A549 treated with GW870086 at 1 μM for 4 hours (cell line): ENCODE results near the gene C22orf39. TPM values are rescaled to one million over a fixed set of nuclear protein-coding genes. Genes with fewer than 3 reads are reported as not detected.

Experiments used
- total RNA-seq: library from RNA; stranded (reverse); fragments of 200-300 nt; extraction: Qiagen RNA extraction; gene quantifications from 5 replicates; pipeline ENCODE4 v1.2.3, GENCODE V29; 2022; ENCODE audit warnings: low read depth

Gene C22orf39
- 12.0 to 16.0 TPM (median 14.3 TPM) in 5 replicates for total RNA-seq

GRCh38 chr22:19447330-19448075 lies at the start of gene C22orf39:
Gene C22orf39 (minus strand): TSS chr22:19447711. CDS start chr22:19447688, 23 bp downstream.

GRCh38 chr22:19479355-19480172 lies 32.1 kb upstream of the C22orf39 start, which contains the start of gene CDC45:
Gene CDC45 (plus strand): TSS chr22:19479920. CDS start chr22:19479969, 49 bp downstream.

GRCh38 chr22:19478901-19479354 lies 31.4 kb upstream of the C22orf39 start, which contains the start of gene UFD1:
Gene UFD1 (minus strand): TSS chr22:19479193. CDS start chr22:19479085, 108 bp downstream.

GRCh38 chr22:19432133-19432851 lies 15.2 kb downstream of the C22orf39 start, which contains the start of gene MRPL40:
Gene MRPL40 (plus strand): TSS chr22:19432545. CDS start chr22:19432555, 10 bp downstream.

GRCh38 chr22:19431649-19432132 lies 15.8 kb downstream of the C22orf39 start, which contains the start of gene HIRA:
Gene HIRA (minus strand): TSS chr22:19431733. CDS start chr22:19431476, 257 bp downstream.

Other genes starting within 250 kb of the C22orf39 start
- gene CLTCL1, start 156.0 kb downstream of the C22orf39 start, total RNA-seq, result 3.6 to 5.4 TPM (median 4.8 TPM) in 5 replicates
- 19.2 to 24.4 TPM (median 23.0 TPM) in 5 replicates for gene HIRA, start 16.0 kb downstream of the C22orf39 start, total RNA-seq
- 41.5 to 55.9 TPM (median 46.7 TPM) in 5 replicates for gene MRPL40, start 15.2 kb downstream of the C22orf39 start, total RNA-seq
- gene UFD1, start 31.5 kb upstream of the C22orf39 start, total RNA-seq, result 88.1 to 103 TPM (median 98.9 TPM) in 5 replicates
- 24.0 to 27.8 TPM (median 26.5 TPM) in 5 replicates for gene CDC45, start 32.2 kb upstream of the C22orf39 start, total RNA-seq
- gene CLDN5, start 76.7 kb upstream of the C22orf39 start, total RNA-seq, result not detected in 5 replicates